Mucosa of gallbladder (tissue), 1 donor: Measurements from ENCODE around the gene TMEM256. TPM values are rescaled to one million over a fixed set of nuclear protein-coding genes. Genes with fewer than 3 reads are reported as not detected.

Experiments used
- total RNA-seq: library from RNA; stranded (reverse); gene quantifications from one replicate; pipeline ENCODE4 v1.2.1, GENCODE V29; 2021
- donor health status: DM: no; HTN: no; CAD: no.

Gene TMEM256
- total RNA-seq, 1 donor from 2014 or later: 67.5 TPM

Other genes with a start within 250 kb of the TMEM256 start
- 5.0 TPM for gene ASGR1, start 224.7 kb downstream of the TMEM256 start, total RNA-seq
- 36.5 TPM for gene DLG4, start 184.3 kb downstream of the TMEM256 start, total RNA-seq
- gene ACADVL, start 184.2 kb downstream of the TMEM256 start, total RNA-seq: 914 TPM
- gene DVL2, start 169.6 kb downstream of the TMEM256 start, total RNA-seq: 60.9 TPM
- gene PHF23, start 164.6 kb downstream of the TMEM256 start, total RNA-seq: 32.3 TPM
- 587 TPM for gene GABARAP, start 161.6 kb downstream of the TMEM256 start, total RNA-seq
- gene CTDNEP1, start 152.4 kb downstream of the TMEM256 start, total RNA-seq: 107 TPM
- gene ELP5, start 151.9 kb downstream of the TMEM256 start, total RNA-seq: 47.9 TPM
- 248 TPM for gene CLDN7, start 141.6 kb downstream of the TMEM256 start, total RNA-seq
- gene SLC2A4, start 122.4 kb downstream of the TMEM256 start, total RNA-seq: 7.6 TPM
- gene YBX2, start 109.5 kb downstream of the TMEM256 start, total RNA-seq: 1.4 TPM
- 233 TPM for gene EIF5A, start 96.5 kb downstream of the TMEM256 start, total RNA-seq
- 71.8 TPM for gene GPS2, start 88.7 kb downstream of the TMEM256 start, total RNA-seq
- gene NEURL4, start 74.8 kb downstream of the TMEM256 start, total RNA-seq: 50.3 TPM
- gene ACAP1, start 67.6 kb downstream of the TMEM256 start, total RNA-seq: 24.2 TPM
- 15.3 TPM for gene KCTD11, start 51.9 kb downstream of the TMEM256 start, total RNA-seq
- not detected for gene TMEM95, start 48.9 kb downstream of the TMEM256 start, total RNA-seq
- 11.7 TPM for gene TNK1, start 23.0 kb downstream of the TMEM256 start, total RNA-seq
- gene PLSCR3, start 9.6 kb downstream of the TMEM256 start, total RNA-seq: 39.7 TPM
- gene NLGN2, start 3.7 kb upstream of the TMEM256 start, total RNA-seq: 35.2 TPM
- gene SPEM1, start 16.2 kb upstream of the TMEM256 start, total RNA-seq: not detected
- not detected for gene SPEM2, start 21.5 kb upstream of the TMEM256 start, total RNA-seq
- gene SPEM3, start 24.8 kb upstream of the TMEM256 start, total RNA-seq: not detected
- gene TMEM102, start 31.3 kb upstream of the TMEM256 start, total RNA-seq: 14.3 TPM
- 2.7 TPM for gene FGF11, start 35.4 kb upstream of the TMEM256 start, total RNA-seq
- gene CHRNB1, start 41.0 kb upstream of the TMEM256 start, total RNA-seq: 10.0 TPM
- 82.8 TPM for gene ZBTB4, start 75.5 kb upstream of the TMEM256 start, total RNA-seq
- not detected for gene SLC35G6, start 77.3 kb upstream of the TMEM256 start, total RNA-seq
- 133 TPM for gene POLR2A, start 80.3 kb upstream of the TMEM256 start, total RNA-seq
- gene TNFSF12, start 145.0 kb upstream of the TMEM256 start, total RNA-seq: 81.5 TPM
- gene TNFSF13, start 154.7 kb upstream of the TMEM256 start, total RNA-seq: 120 TPM
- 46.6 TPM for gene SENP3, start 157.8 kb upstream of the TMEM256 start, total RNA-seq
- gene CD68, start 175.5 kb upstream of the TMEM256 start, total RNA-seq: 75.3 TPM
- gene MPDU1, start 179.8 kb upstream of the TMEM256 start, total RNA-seq: 76.4 TPM
- 3.1 TPM for gene SOX15, start 186.0 kb upstream of the TMEM256 start, total RNA-seq
- 39.3 TPM for gene FXR2, start 210.8 kb upstream of the TMEM256 start, total RNA-seq
- gene SAT2, start 223.7 kb upstream of the TMEM256 start, total RNA-seq: 120 TPM
- 0.89 TPM for gene SHBG, start 226.0 kb upstream of the TMEM256 start, total RNA-seq
- gene ATP1B2, start 246.8 kb upstream of the TMEM256 start, total RNA-seq: 7.7 TPM